8988T (cell line): ENCODE results near the gene PGC.

ENCODE experiments used
- DNase-seq: peaks from one replicate; pipeline ENCODE4 v3.0.0; 2011

PGC gene

DNA sequence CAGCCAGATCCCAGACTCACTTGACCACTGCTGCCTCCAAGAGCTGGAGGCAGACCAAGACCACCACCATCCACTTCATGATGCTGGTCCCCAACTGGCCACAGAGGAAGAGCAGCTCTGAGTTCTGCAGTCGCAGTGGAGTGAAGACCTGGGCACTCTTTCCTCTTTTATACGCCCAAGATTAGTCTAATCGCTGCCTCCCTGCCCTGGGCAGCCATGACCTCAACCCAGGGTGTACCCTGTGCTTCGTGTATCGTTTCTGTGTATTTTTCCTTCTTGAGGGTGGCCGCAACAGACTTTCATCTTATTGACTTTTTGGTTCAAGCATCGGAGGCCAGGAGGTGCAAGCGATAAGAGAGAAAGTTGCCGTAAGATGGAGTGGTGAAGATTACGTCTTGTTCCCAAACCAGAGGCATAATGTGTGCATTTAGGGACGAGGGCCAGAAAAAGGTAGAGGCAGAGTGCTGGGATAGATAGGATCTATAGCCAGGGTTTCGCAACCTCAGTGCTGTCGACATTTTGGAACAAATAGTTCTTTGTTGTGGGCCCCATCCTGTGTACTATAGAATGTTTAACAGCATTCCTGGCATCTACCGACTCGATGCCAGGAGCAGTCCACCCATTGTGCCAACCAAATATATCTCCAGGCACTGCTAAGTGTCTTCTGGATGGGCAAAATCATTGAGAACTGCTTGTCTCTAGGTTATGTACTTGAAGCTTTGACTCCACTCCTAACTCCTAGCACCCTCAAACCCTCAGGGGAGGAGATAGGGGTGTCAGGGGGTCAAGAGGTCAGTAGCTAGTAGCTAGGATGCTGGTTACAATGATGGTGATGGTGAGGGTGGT, at the start of gene PGC:
Gene PGC (minus strand): TSS at position 142 of the 846 bp plus-strand sequence. CDS start 63 bp downstream, at position 79.
- no peak for DNase-seq

DNA sequence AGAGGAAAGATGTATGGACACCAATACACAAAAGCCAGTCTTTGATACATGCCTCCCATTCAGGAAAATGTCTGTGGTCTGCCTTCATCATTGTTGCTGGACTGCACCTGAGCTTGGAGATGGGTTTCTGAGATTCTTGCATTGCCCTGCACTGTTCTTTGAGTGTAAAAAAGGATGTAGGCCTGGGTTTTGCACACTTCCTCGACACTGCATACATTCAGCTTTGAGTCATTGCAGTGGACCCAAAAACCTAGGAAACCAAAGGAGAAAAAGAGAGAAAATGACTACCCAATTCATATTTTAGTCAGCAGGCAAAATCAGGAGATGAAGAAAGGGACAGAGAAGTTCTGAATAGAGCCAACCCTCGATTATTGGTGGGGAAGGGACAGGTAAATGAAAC, 49.3 kb upstream of the PGC start:
- DNase-seq, result no peak

DNA sequence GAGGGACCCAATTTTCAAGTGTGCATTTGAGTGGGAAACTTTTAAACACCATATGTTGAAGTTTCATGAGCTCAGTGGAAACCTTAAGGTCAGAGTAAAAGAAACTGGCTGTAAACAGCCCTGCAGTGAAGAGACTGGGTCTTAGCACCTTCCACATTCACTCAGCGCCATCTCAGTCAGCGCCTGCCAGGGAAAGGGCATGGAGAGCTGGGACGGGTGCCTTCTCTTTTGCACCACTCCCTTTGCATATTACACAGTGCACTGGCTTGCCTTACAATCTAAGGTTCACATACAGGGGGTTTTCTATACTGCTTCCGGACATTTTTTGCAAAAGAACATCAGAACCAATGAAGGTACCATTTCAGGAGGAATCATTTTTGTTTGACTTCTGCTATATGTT, 44.8 kb upstream of the PGC start:
- no peak for DNase-seq

DNA sequence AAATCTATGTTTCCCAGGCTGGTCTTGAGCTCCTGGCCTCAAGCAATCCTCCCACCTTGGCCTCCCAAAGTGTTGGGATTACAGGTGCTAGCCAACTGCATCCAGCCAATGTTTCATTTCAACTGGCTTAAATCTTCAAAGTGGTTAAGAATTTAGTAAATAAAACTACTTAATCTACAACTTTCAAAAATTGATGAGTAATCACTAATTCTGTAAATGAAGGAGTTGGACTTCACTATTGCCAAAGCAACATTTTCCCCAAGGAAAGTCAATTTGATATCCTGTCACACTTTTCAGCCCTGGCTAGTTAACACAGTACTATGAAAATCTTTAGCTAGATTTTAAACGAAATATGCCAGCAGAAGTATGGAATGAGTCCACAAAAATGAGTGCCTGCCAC, 44.1 kb upstream of the PGC start:
- no peak for DNase-seq

DNA sequence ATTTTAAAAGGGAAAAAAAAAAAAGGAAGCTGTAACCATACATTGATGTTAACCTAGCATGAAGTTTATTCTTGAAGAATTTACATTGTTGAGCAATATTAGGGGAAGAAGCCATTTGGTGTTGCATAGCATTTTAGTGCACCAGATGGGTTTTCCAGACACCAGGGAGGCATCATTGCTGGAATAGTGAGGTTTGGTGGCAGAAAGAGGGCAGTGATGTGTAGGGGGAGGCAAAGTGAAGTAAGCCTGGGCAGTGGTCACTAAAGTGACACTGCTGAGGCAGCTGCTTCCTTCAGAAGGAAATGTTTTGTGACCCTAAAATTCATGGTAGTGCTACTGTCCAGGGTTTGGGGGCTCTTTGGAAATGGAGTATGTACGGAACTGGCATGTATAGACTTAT, 42.8 kb upstream of the PGC start:
- DNase-seq, result no peak

DNA sequence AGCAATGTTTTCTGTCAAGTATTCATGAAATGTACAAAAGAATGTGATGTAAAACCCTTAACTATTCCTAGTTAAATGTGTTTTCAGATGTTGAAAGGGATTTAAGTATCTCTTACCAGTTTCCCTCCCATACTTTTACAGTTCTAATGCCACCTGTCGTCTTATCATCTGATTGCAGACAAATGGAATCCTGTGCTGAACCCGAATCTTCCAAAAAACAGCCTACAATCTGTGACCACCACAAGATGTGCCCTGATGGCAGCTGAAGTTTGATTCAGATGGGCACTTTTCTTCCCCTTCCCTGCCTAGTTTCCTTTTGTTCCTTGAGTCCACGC, 42.2 kb upstream of the PGC start:
- no peak for DNase-seq

DNA sequence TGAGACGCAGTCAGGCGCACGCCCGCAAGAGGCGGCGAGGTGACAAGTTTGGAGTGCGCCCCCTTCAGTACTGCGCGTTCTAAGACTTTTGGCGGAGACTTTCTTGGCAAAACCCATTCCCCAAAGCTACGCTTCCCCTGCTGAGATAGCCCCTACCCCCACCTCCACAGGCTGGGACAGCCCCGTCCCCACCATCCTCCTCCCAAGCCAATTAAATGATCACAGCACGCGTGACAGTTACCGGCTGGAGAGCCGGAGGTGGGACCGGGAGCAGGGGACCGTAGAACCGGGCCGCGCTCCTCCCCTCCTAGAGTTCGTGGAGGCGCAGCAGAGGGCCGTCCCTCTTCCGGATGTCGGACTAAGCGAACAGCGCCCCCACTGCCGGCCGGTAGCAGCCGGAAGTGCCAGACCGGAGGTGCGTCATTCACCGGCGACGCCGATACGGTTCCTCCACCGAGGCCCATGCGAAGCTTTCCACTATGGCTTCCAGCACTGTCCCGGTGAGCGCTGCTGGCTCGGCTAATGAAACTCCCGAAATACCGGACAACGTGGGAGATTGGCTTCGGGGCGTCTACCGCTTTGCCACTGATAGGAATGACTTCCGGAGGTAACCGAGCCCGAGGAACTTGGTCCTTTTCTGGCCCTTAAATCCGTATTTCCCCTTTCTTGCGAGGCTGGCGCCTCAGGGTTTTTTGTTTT, 40.2 kb upstream of the PGC start, which contains the start of gene TOMM6:
Gene TOMM6 (plus strand): TSS at position 476 of the 699 bp plus-strand sequence. CDS start 4 bp downstream, at position 480.
- peak; percentile 91 for DNase-seq

DNA sequence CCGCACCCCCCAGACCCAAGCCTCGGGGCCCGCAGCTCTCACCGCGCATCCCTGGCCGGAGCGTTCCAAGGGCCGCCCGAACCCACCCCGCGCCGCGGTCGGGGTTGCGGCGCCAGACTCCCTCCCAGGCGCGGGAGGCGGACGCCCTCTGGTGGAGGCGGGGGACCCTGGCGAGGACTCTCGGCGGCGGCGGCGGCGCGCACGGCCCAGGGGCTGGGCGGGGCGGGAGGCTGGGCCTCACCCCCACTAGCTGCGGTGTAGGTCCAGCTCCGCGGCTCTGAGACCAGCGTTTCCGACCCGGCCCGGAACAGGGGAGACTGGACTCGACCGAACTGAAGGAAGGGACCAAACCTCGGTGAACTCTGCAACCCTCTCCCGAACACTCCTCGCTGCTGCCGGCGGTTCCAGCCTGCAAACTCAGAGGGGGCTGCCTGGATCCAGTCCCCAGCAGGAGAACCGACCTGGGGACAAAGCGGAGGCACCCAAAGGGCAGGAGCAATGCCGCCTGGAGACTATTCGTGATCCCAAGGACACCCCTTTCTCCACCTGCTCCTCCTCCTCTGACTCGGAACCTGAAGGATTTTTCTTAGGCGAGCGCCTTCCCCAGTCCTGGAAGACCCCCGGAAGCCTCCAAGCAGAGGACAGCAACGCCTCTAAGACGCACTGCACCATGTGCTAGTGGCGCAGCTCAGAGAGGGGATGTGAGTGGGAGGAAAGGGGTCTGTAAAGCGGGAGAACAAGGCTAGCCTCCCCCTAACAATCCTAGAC, 39.4 kb upstream of the PGC start:
- DNase-seq, result peak; percentile 94

DNA sequence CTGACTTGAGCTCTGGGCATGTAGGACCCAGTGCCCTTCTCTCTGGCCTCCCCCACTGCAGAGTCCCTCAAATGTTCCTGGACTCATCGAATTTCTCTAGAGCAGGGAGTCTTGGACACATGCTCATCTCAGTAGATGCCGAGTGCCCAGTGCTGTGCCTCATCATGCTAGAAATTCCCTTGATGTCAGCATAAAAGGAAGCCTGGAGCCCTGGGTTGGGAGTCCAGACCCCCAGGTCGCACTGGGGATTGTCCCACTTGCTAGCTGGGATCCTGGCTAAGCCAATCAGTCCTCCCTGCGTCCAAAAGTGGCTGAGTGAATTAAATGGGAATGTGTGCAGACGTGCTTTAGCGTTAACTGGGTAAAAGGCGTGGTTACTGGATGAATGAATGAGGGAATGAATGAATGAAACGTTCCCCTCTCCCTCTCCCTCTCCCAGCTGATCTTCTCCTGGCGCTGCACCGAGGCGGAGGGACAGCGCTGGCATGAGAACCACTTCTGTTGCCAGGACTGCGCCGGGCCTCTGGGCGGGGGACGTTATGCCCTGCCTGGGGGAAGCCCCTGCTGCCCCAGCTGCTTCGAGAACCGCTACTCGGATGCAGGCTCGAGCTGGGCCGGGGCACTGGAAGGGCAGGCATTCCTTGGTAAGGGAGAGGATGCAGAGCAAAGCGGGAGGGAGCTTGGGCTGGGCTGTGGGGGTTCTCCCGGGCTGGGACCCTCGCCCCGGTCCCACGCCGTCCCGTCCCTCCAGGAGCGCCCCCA, 38.7 kb upstream of the PGC start:
- no peak for DNase-seq

DNA sequence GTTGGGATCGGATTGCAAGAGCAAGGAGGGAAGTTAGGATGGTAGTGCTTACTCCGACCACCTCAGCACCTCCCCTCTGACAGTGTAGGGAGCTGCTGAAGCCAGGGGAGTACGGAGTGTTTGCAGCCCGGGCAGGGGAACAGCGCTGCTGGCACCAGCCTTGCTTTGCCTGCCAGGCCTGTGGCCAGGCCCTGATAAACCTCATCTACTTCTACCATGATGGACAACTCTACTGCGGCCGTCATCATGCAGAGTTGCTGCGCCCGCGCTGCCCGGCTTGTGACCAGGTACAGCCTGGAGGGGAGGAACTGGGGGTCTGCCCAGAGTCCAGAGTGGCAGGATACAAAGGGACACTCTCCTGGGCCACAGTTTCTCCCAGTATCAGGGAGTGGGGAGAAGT, 38.1 kb upstream of the PGC start:
- DNase-seq, result no peak

DNA sequence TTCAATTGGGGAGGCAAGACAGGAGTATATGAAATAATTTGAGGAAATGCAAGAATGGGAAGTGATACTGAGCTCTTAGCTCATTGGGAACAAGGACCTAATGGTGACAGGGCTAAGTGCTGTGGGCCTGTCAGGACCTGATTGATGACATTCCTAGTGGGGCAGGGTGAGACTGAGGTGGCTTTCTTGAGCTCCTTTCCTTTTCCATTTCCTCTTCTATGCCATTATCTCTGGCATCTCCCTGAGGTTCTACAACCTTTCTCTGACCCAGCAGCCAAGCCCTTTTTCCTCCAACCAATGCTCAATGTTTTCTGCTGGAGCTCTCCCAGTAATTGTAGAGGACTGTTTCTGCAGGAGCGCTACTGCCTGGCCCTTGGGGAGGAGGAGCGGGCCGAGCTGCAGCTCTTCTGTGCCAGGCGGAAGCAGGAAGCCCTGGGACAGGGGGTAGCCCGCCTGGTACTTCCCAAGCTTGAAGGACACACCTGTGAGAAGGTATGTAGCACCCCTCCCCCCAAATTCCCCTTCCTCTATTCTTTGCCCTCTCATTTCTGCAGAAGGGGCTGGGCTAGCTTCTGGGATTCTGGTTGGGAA, 37.5 kb upstream of the PGC start:
- DNase-seq, result no peak

DNA sequence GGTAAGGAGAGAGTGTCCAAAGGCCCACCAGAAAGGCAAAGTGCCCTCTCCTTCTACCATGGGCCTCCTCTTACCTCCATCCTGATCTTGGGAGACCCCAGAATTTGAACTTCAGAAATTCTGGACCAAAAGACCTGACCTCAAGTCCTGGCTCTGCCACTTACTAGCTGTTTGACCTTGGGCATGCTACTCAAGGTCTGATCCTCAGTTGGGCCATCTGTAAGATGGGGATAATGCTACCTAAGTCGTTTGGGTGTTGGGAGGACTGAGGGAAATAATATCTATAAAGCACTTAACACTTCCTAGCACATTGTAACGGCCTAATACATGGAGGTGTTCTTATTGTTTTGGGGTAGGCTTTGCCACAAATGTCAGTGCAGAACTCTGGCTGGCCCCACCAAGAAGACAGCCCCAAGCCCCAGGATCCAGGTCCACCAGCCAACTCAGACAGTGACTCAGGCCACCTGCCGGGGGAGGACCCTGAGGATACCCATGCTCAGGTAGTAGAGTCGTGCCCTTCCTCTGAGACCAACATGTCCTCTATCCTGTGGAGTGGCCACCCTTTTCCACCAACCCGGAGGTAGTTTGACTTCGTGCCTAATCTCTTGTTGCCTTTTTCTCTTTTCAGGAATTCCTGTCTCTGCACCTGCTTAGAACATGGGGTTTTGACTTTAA, 36.0 kb upstream of the PGC start:
- no peak for DNase-seq

DNA sequence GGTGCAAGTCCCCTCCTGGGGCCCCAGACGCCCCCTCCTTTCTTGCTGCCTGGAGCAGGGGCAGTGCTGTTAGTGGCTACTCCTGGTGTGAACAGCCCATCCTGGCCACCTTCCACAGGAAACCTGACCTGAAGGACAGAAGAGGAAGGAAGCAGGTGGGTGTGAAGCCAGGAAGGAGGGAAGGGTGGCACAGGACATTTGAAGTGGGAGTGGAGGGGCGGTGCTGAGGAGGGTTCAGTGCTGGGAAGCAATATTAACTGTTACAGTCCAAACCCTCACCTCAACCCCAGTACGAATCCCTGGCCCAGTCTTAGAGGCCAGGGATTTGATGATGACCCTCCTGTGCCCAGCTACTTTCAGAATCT, 34.2 kb upstream of the PGC start:
- no peak for DNase-seq

DNA sequence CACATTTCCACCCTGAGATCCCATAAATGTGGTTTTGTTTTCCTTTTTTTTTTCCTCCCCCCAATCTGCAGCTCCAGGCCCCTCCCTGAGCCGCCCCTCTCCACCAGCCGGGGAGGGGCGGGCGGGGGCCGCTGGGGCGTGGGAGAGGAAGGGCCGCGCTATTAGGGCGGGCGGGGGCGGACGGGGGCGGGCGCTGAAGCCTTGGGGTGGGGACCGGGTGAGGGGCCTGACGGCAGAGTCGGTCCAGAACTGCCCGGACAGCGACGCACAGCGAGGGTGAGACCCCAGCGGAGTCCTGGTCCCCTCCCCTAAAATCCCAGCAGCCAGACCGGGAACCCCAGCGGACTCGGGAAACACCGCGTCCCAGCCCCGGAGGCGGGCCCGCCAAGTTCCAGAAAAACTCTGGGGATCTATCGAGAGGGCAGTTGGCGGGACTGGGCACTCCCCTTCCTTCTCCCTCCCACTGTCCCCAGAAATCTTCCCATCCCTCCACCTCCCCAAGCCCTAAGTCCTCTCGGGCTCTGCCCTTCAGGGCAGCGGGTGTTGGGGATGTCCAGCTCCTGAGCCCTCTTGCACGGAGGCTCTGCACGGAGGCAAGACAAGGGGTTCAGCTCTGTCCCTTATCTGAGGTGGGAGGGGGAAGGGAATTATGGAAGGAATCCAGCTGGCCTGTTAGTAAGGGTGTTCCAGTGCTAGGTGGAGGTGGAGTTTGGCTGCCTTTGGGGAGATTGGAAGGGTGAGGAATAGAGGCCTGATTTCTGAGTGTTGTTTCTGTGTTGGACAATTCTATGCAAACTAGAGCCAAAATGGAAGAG, 33.6 kb upstream of the PGC start, which contains the start of gene PRICKLE4:
Gene PRICKLE4 (plus strand): TSS at position 232 of the 815 bp plus-strand sequence. CDS start 2,692 bp downstream, outside the sequence.
- peak; percentile 82 for DNase-seq

DNA sequence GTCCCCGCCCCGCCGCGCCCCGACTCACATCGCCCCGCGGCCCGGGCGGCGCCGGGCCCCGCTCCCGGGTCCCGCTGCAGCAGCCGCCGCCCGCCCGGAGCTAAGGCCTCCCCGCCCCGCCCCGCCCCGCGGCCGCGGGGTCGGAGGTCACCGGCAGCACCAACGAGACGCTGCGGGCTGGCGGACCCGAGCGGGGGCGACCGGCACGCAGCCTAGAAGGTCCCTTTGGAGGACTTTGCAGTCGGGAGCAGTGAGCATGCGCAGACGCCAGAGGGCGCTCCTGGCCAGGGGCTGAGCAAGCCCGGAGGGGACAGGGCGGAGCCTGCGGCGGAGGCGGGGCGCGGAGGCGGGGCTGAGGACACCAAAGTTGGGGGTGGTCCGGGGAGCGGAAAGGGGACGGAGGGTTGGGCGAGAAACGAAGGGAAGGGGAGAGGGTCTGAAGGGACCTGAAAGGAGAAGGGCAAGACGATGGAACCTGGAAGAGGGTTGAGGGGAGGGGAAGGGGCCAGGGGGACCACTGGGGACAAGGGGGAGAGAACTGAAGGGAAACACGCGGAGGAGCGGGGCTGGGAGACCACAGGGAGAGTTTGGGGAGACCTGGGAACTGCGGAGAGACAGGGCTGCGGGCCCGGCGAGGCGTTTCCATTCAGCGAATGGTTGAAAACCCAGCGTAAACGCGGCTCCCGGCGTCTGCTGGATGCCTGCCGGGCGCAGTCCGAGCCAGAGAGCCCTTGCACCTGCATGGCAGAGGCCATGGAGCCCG, 32.8 kb upstream of the PGC start, which contains the start of gene FRS3:
Gene FRS3 (minus strand): TSS at position 113 of the 763 bp plus-strand sequence. CDS start 2,913 bp downstream, outside the sequence.
- DNase-seq, result peak; percentile 99

DNA sequence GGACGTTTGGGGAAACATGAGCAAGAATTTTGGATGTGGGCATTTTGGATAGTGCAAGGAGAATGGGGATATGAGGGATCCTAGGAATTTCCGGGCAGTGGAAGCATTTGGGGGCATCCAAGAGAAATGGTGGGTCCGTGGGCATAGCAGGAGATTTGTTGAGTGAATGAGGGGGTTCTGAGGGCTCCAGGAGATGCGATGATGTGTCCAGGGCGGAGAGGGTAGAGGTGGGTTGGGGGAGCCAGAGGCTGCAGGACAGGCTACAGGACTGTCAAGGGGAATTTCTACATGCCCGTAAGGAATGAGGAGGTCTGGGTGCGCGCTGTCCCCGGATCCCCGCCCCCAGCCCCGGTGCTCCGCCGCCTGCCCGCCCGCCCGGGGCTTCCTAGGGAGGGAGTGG, 32.1 kb upstream of the PGC start:
- DNase-seq, result no peak

DNA sequence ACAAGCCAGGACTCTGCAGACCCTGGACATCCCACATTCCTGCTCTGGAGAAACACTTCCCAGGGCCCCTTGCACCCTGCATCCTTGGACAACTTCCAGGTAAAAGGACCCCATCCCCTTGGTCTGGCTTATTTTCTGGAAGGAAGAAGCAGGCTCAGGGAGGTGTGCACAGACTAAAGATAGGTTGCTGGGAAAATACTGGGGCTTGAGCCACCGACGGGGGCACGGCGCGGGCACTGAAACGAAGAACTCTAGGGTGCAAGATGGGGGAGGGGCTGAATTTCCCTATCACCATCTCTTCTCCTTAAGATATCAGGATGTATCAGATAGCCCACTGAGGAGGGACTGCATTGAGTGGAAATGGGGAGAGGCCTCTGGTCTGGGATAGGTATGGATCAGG, 31.7 kb upstream of the PGC start:
- DNase-seq, result no peak

DNA sequence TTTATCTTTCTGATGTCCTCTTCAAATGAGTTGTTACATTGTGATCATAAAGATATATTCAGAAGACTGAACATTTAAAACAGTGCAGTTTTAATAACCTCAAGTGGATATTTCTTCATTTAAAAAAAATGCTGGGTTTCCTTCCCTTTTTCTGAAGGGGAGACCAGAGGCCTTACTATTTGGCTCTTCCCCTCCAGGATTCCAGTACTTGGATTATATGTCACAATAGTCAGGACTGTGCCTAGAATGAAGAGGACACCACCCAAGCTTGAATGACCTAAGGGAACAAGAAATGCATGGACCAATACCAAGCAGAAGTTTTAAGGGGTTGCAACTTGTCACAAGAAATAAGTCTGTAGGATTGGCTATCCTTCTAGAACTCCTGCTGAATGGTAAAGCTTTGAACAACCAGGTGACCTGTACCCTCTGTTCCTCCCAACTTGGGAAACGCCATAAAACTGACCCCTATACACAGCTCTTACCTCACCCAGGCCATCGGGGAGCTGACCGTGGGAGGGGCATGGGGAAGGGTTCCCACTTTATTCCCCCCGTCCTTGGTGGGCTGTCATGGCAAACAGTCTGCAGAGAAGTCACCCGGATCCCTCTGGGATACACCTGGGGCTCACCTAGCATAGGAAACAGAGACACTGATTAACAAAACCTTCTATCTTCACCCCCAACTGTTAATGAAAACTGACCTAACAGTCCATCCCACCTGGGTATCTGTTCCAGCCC, 30.5 kb upstream of the PGC start:
- DNase-seq, result no peak

DNA sequence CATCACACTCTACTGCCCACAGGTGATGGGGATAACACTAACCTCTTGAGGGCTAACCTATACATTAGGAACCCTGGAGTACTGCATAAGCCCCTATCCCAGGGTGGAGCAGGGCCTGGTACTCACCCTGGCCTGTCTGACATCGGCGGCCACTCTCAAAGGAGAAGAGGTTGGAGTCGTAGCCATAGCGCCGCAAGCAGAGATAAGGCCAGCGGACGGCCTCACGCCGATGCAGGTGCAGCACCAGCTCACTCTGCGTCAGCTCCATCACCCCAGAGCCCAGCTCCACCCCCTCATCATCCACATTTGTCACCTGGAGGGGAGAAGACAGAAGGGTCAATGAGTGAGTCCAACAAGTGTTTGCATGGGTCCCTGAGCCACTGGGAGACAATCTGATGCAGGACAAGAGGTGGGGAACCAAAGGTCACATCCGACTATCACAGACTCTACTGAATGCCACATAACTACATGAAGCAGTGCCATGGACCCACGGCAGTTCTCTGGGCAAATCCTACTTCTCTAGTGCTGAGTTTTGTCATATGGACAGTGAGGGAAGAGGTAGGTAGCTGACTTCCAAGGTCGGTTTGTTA, 28.2 kb upstream of the PGC start:
- DNase-seq, result no peak
